DOHH2 (cell line): Measurements from ENCODE around the gene KCTD15.

Experiments used
- H3F3A ChIP-seq: fragments of 200-600 bp; sonication (generic), shearing (Covaris generic); 2 replicates; pipeline ENCODE4 v1.6.0; 2016; ENCODE audit warnings: antibody characterized with exemption, mild to moderate bottlenecking; ENCODE audit not compliant: control insufficient read depth, insufficient read depth
- H3K27ac ChIP-seq: fragments of 200-600 bp; sonication (generic); 2 replicates; pipeline ENCODE4 v1.5.1; 2014; ENCODE audit warnings: low read depth, mild to moderate bottlenecking, low read length, moderate library complexity
- H3K27me3 ChIP-seq: fragments of 200-600 bp; sonication (generic); 2 replicates; pipeline ENCODE4 v1.6.1; 2014; ENCODE audit warnings: mild to moderate bottlenecking, low read length, mixed read lengths; ENCODE audit not compliant: control insufficient read depth
- H3K36me3 ChIP-seq: fragments of 200-600 bp; sonication (generic); 2 replicates; pipeline ENCODE4 v1.6.1; 2014; ENCODE audit warnings: mild to moderate bottlenecking, low read length, moderate library complexity, mixed read lengths; ENCODE audit not compliant: control insufficient read depth
- H3K4me1 ChIP-seq: fragments of 200-600 bp; sonication (generic); 2 replicates; pipeline ENCODE4 v1.6.1; 2014; ENCODE audit warnings: mild to moderate bottlenecking, low read length, mixed read lengths; ENCODE audit not compliant: control insufficient read depth
- H3K4me2 ChIP-seq: fragments of 200-600 bp; sonication (generic); 2 replicates; pipeline ENCODE4 v1.6.0; 2014; ENCODE audit warnings: mild to moderate bottlenecking, low read length, moderate library complexity
- H3K4me3 ChIP-seq: fragments of 200-600 bp; sonication (generic); 2 replicates; pipeline ENCODE4 v1.5.1; 2014; ENCODE audit warnings: mild to moderate bottlenecking, low read length, mixed read lengths
- H3K79me2 ChIP-seq: fragments of 200-600 bp; sonication (generic); 2 replicates; pipeline ENCODE4 v1.6.1; 2014; ENCODE audit warnings: mild to moderate bottlenecking, low read length, mixed read lengths; ENCODE audit not compliant: control insufficient read depth
- H3K9me2 ChIP-seq: fragments of 200-600 bp; sonication (generic); replicated peaks from 2 replicates; pipeline ENCODE4 v1.6.1; 2014; ENCODE audit warnings: mild to moderate bottlenecking, low read length, mixed read lengths; ENCODE audit not compliant: control insufficient read depth
- H3K9me3 ChIP-seq: fragments of 200-600 bp; sonication (generic); 2 replicates; pipeline ENCODE4 v1.6.1; 2014; ENCODE audit warnings: antibody characterized with exemption, low read length, mixed read lengths; ENCODE audit not compliant: control insufficient read depth, insufficient read depth
- H4K20me1 ChIP-seq: fragments of 200-600 bp; sonication (generic); 2 replicates; pipeline ENCODE4 v1.6.0; 2014; ENCODE audit warnings: low read depth, mild to moderate bottlenecking, antibody characterized with exemption, low read length, moderate library complexity; ENCODE audit not compliant: control insufficient read depth, insufficient read depth
- CTCF ChIP-seq: fragments of 200-600 bp; sonication (generic); IDR thresholded peaks from one replicate; pipeline ENCODE4 v1.5.1; 2014; ENCODE audit warnings: antibody characterized with exemption, mild to moderate bottlenecking, low read depth, low read length; ENCODE audit not compliant: poor library complexity, severe bottlenecking
- EZH2phosphoT487 ChIP-seq: fragments of 200-600 bp; sonication (generic); IDR thresholded peaks from 2 replicates; pipeline ENCODE4 v1.6.1; 2017; ENCODE audit warnings: borderline replicate concordance, mild to moderate bottlenecking, antibody characterized with exemption, low read length, moderate library complexity, mixed read lengths

The KCTD15 gene

DNA sequence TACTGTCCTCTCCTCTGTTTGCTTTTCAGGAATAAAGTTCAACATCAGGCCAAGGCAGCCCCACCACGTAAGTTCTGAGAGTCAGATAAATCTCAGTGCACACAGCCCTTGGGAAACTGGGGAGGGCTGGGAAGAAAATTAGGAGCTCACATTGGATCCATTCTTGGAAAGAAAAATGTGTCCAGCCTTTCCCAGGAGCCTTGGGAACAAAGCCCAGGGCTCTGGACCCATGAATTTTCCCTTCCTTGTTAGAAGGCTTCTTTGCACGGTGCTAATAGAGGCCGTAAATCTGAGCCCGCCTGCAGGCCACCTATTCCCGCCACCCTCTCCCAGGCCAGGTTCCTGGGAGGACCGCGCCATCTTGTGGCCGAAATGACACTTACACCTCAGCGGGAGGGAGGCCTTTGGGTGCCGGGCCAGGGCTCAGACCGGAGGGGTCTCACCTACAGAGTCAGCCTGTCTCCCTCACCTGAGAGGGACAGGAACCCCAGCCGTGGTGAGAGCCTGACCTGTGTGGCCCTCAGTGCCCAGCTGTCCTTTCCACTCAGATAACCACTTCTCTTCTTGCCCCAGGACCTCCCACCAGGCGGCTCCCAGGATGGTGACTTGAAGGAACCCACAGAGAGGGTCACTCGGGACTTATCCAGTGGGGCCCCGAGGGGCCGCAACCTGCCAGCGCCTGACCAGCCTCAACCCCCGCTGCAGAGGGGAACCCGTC is 25.1 kb upstream of the KCTD15 start:
- no peak overlapping the region for H3K4me2 ChIP-seq
- no peaks in the 10 kb centered on the region for H3K36me3 ChIP-seq
- H3K9me2 ChIP-seq: no peaks in the 10 kb centered on the region
- H4K20me1 ChIP-seq: no peaks in the 10 kb centered on the region
- TF ChIP-seq EZH2phosphoT487: no peak
- TF ChIP-seq CTCF: peak; percentile 83
- no peaks in the 10 kb centered on the region for H3K79me2 ChIP-seq
- no peak overlapping the region for H3K4me3 ChIP-seq
- no peaks in the 10 kb centered on the region for H3K9me3 ChIP-seq
- H3K27ac ChIP-seq: no peak overlapping the region
- H3K4me1 ChIP-seq: no peaks in the 10 kb centered on the region
- no peaks in the 10 kb centered on the region for H3F3A ChIP-seq
- no peaks in the 10 kb centered on the region for H3K27me3 ChIP-seq

GRCh38 chr19:33772102-33772857 is 24.4 kb upstream of the KCTD15 start:
- H3K9me2 ChIP-seq: no peaks in the 10 kb centered on the region
- H3K9me3 ChIP-seq: no peaks in the 10 kb centered on the region
- H4K20me1 ChIP-seq: no peaks in the 10 kb centered on the region
- H3K27me3 ChIP-seq: no peaks in the 10 kb centered on the region
- TF ChIP-seq CTCF (no peak), EZH2phosphoT487 (no peak)
- no peaks in the 10 kb centered on the region for H3K4me1 ChIP-seq
- H3K27ac ChIP-seq: no peak overlapping the region
- H3K4me3 ChIP-seq: no peak overlapping the region
- no peaks in the 10 kb centered on the region for H3K79me2 ChIP-seq
- no peak overlapping the region for H3K4me2 ChIP-seq
- no peaks in the 10 kb centered on the region for H3K36me3 ChIP-seq
- H3F3A ChIP-seq: no peaks in the 10 kb centered on the region

DNA sequence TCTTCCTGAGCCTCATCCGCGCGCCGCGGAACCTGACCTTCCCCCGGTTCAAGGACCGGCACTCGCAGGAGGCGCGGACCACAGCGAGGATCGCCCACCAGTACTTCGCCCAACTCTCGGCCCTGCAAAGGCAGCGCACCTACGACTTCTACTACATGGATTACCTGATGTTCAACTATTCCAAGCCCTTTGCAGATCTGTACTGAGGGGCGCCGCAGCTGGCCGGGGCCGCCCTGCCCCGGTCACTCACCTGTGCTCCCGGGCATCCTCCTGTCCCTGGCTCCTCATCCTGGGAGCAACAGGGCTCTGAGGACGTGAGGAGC is 23.9 kb upstream of the KCTD15 start:
- Histone ChIP-seq H3K4me1 (no peaks in the 10 kb centered on the region), H3K27ac (no peak overlapping the region), H3K79me2 (no peaks in the 10 kb centered on the region), H3K27me3 (no peaks in the 10 kb centered on the region), H3K9me2 (no peaks in the 10 kb centered on the region), H3K36me3 (no peaks in the 10 kb centered on the region), H3F3A (no peaks in the 10 kb centered on the region), H3K4me3 (no peak overlapping the region), H4K20me1 (no peaks in the 10 kb centered on the region), H3K9me3 (no peaks in the 10 kb centered on the region), H3K4me2 (no peak overlapping the region)
- TF ChIP-seq CTCF (no peak), EZH2phosphoT487 (no peak)
